Stimulated activated CD4-positive, alpha-beta T cell treated with anti-CD3 and anti-CD28 coated beads, Interleukin-15, amount 100 ng/mL, for 24 hours (primary cell): ENCODE data around the gene FAM184B.

ENCODE experiments used
- DNase-seq: peaks from one replicate; pipeline ENCODE4 v3.0.0-alpha.2; 2020

FAM184B gene

GRCh38 chr4:17781300-17782287, at the start of gene FAM184B:
Gene FAM184B (minus strand): TSS chr4:17781621. CDS start chr4:17781299, 322 bp downstream.
- DNase-seq, result peak; percentile 22

- DNase-seq, result no peak
Observed at GRCh38 chr4:17823871-17824669, 42.6 kb upstream of the FAM184B start.

- no peak for DNase-seq
Observed at GRCh38 chr4:17817027-17817426, 35.6 kb upstream of the FAM184B start.

GRCh38 chr4:17816142-17816541, 34.7 kb upstream of the FAM184B start:
- no peak for DNase-seq

- no peak for DNase-seq
Observed at GRCh38 chr4:17814140-17814539, 32.7 kb upstream of the FAM184B start.

- no peak for DNase-seq
Observed at GRCh38 chr4:17812801-17813200, 31.4 kb upstream of the FAM184B start.

GRCh38 chr4:17812125-17812524, 30.7 kb upstream of the FAM184B start:
- DNase-seq, result no peak

- DNase-seq, result peak; percentile 55
Observed at GRCh38 chr4:17811078-17811603, 29.7 kb upstream of the FAM184B start.

- DNase-seq, result peak; percentile 99
Observed at GRCh38 chr4:17810260-17811077, 29.0 kb upstream of the FAM184B start, which contains the start of the genes DCAF16 and NCAPG. Gene DCAF16 (minus strand): TSS chr4:17810757. CDS start chr4:17804141, 6,616 bp downstream. Gene NCAPG (plus strand): TSS chr4:17810979. CDS start chr4:17811078, 99 bp downstream.

GRCh38 chr4:17809667-17810066, 28.2 kb upstream of the FAM184B start:
- no peak for DNase-seq

GRCh38 chr4:17807446-17807845, 26.0 kb upstream of the FAM184B start:
- DNase-seq, result no peak

GRCh38 chr4:17805580-17806155, 24.2 kb upstream of the FAM184B start:
- no peak for DNase-seq

- DNase-seq, result no peak
Observed at GRCh38 chr4:17797808-17798207, 16.4 kb upstream of the FAM184B start.

- no peak for DNase-seq
Observed at GRCh38 chr4:17794730-17795129, 13.3 kb upstream of the FAM184B start.

GRCh38 chr4:17788956-17789355, 7.5 kb upstream of the FAM184B start:
- DNase-seq, result no peak

GRCh38 chr4:17787315-17787714, 5.9 kb upstream of the FAM184B start:
- DNase-seq, result no peak

GRCh38 chr4:17786567-17786966, 5.1 kb upstream of the FAM184B start:
- DNase-seq, result no peak

GRCh38 chr4:17785858-17786257, 4.4 kb upstream of the FAM184B start:
- DNase-seq, result no peak

- no peak for DNase-seq
Observed at GRCh38 chr4:17780501-17781299, 721 bp downstream of the FAM184B start.

GRCh38 chr4:17778431-17778830, 3.0 kb downstream of the FAM184B start:
- DNase-seq, result no peak

- DNase-seq, result no peak
Observed at GRCh38 chr4:17773135-17773698, 8.2 kb downstream of the FAM184B start.
